GM18858 (cell line): ENCODE measurements around the gene CD160.
"Not testable (repeated sequence)": the region's sequence is repeated elsewhere in the genome, so short reads cannot be mapped to it uniquely, and the experiment has no call there.

Experiments
- ATAC-seq: cut with Tn5 transposase; IDR thresholded peaks from one replicate; pipeline ENCODE4 v1.9.1; 2021; ENCODE audit not compliant: unreplicated experiment

Gene CD160

DNA sequence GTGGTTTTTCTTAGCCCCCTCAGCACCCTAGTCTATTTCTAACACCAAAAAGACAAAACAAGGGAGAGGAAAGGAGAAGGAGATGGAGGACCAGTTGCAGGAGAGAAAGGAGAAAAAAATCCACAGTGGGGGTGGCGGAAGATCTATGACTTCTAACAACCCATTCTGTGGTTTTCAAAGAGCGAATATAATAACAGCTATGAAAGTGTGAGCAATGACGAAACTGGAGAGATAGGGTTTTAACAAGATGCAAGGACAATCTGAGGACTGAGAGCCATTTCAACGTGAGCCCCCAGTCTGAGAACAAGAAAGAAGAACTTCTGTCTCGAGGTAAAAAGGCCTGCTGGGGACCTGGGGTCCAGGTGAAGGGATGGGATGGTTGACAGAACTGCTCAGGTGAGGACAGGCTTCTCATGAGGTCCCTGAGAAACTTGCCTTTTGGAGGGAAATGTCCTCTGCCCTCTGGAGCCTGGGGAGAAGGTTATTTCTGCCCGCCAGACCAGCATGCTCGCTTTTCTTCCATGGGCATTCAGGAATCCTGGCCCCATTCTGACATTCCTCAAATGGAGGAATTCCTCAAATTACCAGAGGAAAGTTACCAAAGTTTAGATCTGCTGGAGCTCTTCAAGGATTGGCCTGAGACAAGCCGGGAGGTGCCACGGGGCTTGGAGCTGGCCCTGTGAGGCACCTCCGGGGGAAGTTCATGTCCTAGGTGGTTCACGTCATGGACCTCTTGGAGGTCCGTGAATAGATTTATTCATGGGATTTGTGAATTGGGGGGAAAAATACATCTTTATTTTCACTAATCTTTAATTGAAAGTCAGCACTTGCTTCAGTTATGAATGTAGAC lies at the start of gene CD160:
Gene CD160 (plus strand): TSS at position 270 of the 850 bp plus-strand sequence. CDS start 8,829 bp downstream, outside the sequence.
- ATAC-seq: no peak

DNA sequence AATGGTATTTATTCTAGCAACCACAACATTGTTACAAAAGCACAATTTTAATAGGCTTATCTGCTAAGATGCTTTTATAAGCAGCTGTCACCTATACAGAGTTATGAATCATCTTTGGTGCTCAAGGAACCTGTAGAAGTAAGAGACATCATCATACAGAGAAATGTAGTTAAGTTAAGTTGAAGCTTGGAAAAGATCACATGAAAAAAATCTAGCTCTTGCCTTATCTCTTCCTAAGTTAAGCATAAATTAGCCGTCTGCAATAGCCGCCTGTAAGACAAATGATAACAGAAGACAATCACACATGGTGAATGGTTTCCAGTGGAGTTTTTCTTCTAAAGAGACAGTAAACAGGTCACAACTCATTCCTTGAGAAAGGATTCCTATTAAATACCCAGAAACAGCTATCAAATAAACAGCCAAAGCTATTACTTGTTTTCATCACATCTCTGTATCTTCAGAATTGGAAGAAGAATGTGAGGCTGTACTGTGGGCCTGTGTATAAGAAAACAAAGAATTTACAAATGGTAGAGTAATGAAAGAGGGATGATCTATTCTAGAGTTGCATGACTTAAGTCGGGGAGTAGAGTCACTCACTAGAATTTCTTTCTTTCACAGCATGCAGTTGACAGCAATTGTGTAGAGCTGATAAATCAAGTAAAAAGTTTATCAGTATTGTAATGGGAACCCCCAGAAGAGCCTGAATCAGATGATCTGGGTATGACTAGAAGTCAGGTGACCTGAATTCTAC lies 48.1 kb upstream of the CD160 start:
- not testable (repeated sequence) for ATAC-seq

DNA sequence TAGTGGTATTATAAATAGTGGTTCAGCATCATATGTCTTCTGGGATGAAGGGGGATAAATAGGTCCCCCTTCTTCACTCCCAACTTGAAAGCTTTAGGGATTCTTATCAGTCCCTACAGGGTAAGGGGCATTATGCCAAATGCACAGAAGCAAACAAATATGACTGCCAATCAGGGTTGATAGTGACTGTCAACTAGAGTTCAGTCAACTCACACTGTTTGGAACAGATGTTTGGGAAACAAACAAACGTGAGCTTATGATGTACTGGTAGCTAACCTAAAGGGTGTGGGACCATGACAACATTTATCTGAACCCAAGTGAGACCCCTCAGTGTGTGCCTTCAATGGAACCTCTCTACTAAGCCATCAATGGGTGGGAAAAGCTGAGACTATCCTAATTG lies 46.1 kb upstream of the CD160 start:
- not testable (repeated sequence) for ATAC-seq

- not testable (repeated sequence) for ATAC-seq
Observed at GRCh38 chr1:145684858-145685257, 34.4 kb upstream of the CD160 start.

DNA sequence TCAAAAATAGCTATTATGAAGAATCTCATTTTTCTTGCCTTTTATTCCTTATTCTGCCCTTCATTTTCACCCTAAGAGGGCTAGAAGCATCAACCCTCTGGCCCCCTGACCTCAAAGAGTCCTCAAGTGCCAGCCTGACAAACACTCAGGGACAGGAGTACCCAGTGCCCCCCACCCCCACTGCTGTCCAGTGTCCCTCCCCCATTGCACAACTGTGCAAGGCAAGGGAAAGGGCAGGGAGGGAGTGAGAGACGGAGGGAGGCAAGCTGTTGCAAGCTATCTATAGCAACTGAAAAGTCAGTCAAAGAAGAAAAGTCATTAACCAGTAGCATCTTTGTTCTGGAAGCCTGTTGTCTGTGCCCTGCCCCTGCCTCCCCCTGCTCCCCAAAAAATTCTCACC lies 33.2 kb upstream of the CD160 start:
- not testable (repeated sequence) for ATAC-seq

DNA sequence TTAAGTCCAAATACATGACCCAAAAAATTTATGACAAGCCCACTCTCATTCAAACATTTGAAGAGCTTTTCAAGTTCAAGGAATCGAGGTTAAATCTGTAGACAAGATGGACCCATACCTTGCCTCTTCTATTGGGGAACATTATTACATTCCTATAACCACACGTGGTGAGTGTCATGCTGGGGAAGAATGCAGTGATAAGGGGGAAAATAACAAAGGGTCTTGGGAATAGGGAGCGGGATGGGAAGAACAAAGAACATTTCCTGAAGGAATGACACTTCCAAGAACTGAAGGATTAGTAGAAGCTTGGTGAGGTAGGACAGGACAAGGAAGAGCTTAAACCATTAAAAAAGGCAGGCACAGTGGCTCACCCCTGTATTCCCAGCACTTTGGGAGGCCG lies 31.0 kb upstream of the CD160 start:
- ATAC-seq: no peak

GRCh38 chr1:145688924-145689323 lies 30.4 kb upstream of the CD160 start:
- no peak for ATAC-seq

GRCh38 chr1:145689922-145690321 lies 29.4 kb upstream of the CD160 start:
- ATAC-seq: no peak

DNA sequence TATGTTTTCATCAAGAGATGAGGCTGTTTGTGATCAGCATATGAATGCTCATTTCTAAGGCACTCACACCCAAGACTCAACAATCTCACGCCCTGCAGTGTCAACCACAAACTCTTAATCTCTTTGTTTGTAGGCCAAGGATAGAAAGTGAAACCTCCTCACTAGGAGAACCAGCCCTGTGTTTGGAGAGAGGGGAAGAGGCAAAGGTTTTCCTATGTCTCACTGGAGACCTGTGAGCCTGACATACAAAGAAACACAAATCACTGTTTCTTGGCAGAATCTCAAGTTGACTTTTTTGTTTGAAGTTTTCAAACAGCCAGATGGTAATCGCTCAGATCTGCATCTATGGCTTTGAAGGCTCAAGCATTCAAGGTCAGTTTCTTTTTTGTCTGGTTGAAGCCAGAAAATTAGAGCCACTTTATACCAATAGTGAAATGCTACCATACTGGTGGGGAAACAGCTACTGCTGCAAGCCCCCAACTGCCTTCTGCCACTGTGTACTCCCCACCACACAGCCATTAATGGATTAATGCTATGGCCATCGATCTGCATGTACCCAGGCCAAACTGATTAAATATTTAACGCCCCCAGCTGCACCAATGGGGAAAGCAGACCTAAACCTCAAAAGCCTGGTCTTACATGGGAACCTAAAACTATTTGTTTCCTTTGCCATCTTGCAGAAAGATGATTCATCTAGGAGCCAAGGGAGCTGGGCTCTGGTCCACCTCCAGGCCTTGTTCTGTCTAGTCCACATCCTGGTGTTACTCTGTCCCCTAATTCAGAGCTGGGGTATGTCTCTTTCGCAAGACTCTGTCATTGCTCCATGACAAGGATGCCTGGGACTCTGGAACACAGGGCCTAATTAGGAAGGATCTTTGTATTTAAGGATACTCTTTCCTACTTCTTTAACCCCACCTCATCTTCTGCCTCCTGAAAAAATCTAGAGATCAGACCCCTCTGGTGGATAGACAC lies 28.4 kb upstream of the CD160 start:
- peak; percentile 76 for ATAC-seq

GRCh38 chr1:145692785-145693443 lies 26.4 kb upstream of the CD160 start:
- ATAC-seq: no peak

GRCh38 chr1:145695821-145696629 lies 23.3 kb upstream of the CD160 start:
- ATAC-seq: no peak

DNA sequence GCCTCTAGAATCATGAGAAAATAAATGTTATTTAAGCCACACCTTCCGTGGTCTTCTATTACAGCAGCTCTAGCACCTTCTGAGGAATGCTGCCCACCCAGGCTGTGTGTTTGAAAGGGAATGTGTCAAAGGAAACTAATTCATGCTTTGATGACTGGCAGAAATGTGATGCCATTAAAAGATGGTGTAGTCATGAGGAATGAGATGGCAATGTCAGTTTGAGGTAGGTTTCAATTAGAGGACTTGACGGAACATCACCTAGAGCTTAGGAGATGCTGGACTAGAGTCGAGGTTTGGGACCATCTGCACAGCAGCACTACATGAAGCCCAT lies 22.7 kb upstream of the CD160 start:
- ATAC-seq: no peak

DNA sequence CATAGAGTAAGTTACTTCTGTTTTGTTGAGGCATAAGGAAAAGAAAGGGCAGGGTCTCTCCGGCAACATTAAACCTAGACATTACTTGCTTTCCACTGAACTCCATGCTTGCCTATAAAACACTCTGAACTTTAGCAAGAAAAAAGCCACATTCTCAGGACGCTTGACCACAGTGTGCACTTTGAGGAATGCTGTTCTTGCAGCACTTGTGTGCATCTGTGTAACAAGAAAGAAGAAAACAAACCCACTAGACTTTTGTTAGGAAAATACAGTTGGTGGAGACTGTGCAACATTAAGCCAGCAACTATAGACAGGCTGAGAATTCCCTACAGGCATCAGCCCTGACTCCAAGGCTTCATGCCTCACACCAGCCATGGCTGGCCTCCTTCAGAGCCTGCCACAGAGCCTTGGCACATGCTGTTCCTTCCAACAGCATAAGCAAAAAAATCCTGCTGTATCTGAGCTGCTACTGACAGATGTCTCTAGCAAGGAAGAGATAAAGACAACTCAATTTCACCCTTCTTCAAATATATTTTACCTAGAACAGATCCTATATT lies 17.9 kb upstream of the CD160 start:
- no peak for ATAC-seq

- ATAC-seq: no peak
Observed at GRCh38 chr1:145702052-145702451, 17.2 kb upstream of the CD160 start.

DNA sequence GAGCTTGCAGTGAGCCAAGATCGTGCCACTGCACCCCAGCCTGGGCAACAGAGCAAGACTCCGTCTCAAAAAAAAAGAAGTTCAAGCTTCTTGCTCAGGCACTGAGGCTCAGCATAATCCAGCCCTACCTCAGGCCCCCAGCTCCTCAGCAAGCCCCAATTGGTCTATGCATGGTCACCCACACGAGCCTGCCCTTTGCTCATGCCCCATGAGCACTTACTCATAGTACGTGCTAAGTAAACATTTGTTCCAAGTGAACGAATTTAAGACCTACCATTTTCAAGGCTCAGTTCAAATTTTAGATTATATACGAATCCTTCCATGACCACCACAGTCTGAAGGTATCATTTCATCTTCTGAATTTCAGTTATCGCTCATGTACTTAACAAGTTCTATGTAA lies 16.5 kb upstream of the CD160 start:
- no peak for ATAC-seq

GRCh38 chr1:145705622-145706021 lies 13.7 kb upstream of the CD160 start:
- no peak for ATAC-seq

DNA sequence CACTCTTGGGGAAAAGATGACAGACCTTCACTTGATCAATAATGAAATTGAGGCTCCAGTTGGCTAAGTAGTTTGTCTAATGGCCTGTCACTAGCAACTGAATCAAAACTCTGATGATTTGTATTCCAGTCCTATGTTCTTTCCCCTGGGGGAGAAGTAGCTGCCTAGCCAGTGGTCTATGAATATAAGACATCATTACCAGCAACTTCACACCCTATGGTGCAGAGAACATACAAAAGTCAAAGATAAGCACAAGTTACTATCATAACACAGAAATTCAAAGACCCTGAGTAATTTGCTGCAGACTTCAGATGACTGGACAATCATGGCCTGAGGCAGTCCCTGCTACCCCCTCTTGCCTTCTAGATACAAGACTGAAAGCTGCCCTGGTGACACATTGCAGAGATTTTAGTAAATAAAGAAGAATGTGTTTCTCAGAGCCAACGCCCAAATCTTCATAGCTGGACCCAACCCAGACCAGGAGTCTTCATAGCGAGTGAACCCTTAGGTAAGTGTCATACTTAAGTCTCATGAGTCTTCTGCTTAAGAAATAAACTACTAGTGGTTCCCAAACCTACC lies 13.1 kb upstream of the CD160 start:
- no peak for ATAC-seq

- ATAC-seq: no peak
Observed at GRCh38 chr1:145707183-145707867, 12.0 kb upstream of the CD160 start, which contains the start of gene PDZK1. Gene PDZK1 (minus strand): TSS chr1:145707368. CDS start chr1:145688021, 19,347 bp downstream.
